ENCODE measurements around the gene CDH23.

CDH23 gene

DNA sequence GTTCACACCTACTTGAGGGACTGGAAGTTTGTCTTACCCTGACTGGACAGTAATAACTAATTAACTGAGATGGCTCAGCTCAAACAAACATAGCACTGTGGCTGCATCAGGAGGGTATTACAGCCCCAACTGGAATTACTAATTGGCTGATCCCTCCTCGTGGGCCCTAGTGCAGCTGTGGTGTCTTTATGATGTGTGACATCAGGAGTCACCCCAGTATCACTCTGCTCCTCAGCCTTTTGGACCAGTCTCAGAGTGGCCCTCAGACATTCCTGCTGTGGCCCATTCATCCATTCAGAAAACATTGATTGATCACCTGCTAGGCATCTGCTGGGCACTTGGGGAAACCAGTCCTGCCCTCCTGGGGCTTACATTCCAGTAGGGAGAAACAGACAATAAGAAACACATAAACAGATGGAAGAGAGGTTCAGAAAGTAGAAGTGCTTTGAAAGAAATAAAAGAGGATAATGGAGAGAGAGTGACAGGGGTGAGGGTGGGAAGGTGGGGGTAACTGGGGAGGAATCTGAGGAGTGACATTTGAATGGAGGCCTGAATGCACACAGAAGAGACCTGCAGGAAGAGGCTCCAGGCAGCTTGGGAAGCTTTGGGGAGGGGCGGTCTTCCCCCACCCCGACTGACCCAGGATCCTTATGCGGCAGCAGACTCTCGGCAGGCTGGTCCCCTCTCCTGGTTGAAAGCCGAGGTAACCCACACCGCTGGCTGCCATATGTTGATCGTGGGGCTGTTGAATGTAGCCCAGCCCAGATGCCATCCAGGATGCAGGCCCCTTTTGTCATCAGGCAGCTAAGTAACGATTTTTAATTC lies 209.7 kb downstream of the CDH23 start:
- DNase-seq (ENCODE audit: low read depth): no peak

DNA sequence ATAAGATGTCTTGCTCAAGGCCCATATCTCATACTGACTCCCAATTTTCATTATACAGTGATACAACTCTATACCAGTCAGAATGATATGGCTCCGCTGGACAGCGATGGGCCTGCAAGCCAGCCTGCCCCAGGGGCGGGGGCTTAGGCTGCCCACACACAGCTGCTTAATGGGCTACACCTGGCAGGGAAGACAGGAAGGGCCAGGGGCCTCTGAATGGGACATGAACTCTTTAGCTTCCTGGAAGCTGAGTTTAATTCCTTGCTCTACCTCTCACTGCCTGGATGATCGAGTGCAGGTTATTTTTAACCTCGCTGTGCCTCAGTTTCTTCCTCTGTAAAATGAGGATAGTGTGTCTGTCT lies 210.3 kb downstream of the CDH23 start:
- no peak for DNase-seq (ENCODE audit: low read depth)

DNA sequence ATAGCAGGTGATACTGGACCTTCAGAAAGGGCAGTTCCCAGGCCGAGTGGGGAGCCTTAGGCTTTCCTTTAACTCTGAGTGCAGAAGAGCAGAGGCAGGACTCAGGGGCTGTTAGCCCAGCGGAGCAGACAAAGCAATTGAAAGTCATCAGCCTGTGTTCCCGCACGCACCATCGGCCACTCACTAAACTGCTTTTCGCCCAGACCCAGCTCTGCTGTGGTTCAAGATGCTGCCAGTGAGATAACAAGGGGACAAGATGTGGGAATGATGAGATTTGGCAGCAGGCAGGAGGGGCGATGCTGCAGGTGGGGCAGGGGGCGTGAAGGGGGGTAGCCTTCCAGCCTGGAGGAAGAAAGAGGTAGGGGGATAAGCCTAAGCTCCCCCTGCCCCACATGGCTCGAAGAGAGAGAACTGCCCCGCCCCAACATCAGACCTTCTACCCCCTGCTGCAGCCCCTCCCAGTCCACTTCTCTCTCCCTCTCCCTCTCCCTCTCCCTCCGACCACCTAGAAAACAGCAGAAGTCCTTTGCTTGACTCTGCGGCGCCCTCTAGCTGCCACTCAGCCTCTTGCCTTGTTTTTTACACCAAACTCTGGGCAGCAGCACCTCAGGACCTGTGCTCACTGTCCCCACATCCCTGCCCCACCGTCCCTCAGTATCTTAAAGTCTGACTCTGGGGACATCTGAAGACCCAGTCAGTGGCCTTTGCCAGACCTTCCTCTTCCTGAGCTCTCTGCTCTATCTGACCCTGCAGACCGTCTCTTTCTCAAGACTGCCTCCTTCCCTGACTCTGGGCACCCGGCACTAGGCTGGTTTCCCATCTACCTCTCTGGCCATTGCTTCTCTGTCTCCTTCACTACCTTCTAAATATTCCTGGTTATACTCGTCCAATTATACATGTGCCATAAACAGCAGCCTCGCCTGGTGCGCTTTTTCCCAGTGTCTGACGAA lies 212.4 kb downstream of the CDH23 start:
- DNase-seq (ENCODE audit: low read depth): no peak

DNA sequence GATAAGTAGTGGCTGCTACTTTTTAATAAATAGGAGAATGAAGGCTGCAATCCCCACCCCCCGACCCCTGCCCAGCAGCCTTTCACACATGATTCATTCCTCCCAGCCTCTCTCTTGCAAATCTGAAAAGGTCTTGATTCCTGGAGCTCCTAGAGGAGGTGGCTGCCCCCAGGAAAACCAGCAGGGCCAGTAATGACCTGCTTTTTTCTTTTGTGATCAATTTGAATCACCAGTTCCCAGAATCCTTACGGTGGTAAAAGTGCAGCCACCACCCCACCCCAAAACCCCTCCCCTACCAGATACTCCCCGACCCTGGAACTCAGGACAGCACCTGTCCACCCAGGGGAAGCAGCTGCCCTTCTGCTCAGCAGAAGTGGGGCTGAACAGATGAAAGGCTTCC lies 213.9 kb downstream of the CDH23 start:
- no peak for DNase-seq (ENCODE audit: low read depth)

DNA sequence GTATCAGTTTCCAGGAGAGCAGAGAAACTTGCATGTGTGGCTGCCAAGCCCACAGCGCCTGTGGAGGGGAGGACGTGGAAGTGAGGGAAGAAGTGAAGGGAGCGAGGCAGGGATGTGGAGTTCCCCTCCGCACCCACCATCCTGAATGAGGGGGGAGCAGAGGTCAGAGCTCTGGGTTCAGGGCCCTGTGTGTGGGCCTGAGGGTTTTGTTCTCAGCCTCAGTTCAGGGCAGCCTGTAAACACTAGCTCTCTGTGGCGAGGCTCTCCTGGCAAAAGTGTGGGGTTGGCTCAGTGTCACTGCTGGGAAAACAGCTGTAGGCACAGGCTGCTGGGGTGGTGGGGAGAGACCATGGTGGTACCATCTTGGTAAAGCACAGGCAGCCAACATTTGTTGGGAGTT lies 214.4 kb downstream of the CDH23 start:
- DNase-seq (ENCODE audit: low read depth): no peak

DNA sequence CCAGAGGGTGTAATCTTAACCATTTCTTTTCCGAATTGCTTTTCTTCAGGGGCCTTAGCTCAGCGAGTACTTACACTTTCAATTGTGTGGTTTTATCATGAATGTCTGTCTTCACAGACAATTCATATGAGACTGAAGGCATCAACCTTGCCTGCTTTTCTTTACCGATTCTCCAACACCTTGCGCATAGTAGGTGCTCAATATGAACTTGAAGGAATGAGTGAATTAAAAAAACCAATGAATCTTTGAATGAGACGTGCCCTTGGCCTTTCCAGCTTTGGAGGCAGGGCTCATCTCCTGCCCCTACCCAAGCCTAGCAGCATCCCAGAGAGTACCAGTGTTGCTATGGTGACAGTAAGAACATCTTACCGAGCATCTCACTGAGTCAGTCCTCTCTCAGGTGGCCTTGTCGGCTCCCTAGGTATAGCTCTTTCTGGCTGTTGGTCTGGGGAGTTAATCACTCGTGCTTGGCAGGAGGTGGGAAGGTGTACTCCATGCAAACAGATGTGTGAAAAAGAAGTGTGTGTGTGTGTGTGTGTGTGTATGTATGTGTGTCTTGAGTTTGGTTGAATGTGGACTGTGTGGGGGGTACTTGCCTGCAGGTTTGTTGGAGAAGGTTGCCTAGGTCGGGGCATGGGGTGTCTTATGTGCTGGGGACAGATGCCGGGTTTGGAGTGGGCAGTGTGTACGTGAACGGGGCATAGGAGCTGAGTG lies 215.1 kb downstream of the CDH23 start:
- DNase-seq (ENCODE audit: low read depth): no peak

DNA sequence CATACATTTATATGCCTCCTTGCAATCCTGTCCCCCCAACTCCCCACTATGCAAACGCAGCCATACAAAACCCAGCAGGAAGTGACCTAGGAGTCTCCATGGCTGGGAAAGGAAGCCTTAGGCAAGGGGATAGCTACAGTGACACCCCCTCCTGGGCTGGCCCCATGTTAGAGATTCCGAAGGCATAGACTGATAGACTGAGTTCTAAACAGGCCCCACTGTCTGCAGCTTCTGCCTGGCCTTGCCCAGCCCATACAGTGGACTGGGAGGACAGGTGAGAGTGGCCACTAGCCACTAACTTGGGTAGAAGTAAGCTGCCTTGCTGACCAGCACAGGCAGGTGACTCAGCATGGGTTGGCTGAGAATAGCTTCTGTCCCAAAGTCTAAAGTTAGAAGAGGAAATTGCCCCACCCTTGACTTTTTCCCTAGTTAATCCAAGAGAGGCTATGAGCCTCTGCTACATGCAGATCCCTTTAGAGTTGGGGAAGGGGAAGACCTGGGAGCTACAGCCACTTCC lies 216.6 kb downstream of the CDH23 start:
- DNase-seq (ENCODE audit: low read depth): no peak

DNA sequence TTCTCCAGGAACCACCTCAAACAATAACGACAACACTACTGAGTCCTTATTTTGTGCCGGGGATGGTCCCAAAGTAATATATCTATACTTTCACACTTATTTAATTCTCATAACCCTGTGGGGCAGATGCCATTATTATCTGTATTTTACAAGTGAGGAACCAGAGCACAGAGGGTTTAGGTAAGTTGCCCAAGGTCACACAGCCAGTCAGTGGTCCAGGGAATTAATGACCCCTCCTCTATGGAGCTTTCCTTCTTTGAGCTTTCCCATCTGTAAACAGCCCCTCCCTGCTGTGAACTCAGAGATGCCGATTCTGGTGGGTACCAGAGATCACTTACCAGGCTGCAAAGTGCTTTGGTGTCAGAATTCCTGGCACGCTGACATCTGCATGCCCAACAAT lies 217.2 kb downstream of the CDH23 start:
- no peak for DNase-seq (ENCODE audit: low read depth)

DNA sequence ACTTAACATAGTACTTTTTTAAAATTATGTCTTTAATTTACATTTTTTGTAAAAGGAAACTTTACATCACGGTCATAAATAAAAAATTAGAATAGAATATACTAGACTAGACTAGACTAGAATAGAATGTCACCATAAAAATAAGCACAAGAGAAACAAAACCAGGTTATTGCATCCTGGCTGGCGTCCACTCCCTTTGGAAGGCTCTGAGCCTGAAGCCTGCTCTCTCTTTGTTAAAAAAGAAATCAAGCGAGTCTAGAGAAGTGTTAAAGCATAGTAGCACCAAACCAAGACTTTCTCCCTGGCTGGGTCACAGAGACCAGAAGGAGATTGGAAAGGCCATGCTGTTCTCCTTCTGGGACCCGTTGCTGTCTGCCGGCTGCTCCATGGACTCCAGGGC lies 218.2 kb downstream of the CDH23 start:
- no peak for DNase-seq (ENCODE audit: low read depth)

DNA sequence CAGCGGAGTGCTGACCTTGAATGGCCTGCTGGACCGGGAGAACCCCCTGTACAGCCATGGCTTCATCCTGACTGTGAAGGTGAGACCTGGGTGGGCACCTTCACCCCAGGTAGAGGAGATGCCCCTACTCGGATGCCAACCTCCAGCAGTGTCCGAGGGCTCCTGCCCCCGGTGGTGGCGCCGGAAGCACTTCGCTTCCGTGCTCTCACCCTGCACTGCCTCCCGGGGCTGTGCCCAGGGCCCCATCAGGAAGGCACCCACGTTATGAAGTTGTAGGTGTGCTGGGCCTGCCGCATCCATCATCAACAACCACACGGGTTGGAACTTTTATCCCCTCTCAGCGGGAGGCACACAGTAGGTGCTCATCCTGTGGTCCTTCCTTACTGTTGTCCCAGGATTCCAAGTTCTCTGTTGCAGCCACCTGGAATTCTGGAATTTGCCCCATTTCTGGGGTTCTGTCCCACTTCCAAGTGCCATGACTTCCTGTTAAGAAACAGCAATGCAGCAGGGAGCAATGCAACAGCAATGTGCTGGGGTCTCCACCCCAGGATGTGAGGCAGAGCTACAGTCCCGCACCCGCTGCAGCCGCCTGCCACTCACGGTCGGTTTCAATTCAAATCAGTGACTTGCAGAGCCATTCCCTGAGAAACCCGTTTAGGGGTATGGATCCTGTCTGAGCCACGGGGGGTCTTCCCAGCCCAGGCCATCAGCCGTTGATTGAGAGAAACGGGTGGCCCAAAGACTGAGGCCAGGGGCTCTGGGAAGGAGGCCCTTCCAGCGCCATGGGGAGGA lies 219.0 kb downstream of the CDH23 start:
- DNase-seq (ENCODE audit: low read depth): no peak

DNA sequence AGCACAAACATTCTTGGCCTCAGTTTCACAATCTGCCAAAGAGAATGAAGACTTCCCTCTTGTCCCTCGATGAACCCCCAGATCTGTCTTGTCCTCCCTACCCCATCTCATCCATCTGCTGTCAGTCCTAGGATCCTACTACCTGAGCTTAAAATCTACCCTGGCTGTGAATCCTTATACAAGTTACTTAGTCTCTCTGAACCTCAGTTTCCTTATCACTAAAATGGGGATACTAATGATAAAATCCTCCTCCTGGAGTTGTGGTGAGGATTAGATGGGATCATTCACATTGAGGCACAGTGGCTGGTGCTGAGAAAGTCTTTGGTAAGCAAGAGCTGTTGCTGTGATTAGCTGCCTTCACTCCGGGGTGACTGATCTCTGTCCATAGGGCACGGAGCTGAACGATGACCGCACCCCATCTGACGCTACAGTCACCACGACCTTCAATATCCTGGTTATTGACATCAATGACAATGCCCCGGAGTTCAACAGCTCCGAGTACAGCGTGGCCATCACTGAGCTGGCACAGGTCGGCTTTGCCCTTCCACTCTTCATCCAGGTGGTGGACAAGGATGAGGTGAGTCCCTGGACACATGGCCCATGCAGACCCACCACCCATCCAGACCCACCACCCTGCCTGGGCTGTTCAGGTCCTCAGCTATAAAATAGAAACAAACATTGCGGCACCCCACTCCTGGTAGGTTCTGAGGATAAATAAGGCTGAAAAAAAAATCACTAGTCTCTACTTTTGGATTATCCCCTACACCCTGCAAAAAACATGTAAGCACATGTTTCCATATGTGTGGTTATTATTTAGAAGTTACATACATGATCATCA lies 220.3 kb downstream of the CDH23 start:
- DNase-seq (ENCODE audit: low read depth): no peak

DNA sequence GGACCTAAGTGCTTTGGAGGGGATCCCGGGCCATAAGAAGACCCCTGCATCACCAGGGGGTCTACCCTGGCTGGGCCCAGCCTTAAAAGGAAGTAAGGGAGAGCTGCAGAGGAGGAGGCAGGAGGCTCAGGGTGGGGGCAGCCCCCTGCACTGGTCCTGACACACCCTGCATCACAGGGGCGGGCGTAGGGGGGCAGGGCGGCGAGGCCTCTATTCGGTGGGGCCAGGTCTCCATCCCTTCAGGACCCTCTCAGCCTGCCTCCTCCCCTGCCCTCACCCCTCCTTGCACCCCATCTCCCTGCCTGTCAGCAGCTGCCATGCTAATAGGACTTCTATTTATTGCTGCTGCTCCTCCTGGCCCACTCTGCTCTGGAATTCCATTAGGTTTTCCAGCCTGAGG lies 221.5 kb downstream of the CDH23 start:
- DNase-seq (ENCODE audit: low read depth): no peak

DNA sequence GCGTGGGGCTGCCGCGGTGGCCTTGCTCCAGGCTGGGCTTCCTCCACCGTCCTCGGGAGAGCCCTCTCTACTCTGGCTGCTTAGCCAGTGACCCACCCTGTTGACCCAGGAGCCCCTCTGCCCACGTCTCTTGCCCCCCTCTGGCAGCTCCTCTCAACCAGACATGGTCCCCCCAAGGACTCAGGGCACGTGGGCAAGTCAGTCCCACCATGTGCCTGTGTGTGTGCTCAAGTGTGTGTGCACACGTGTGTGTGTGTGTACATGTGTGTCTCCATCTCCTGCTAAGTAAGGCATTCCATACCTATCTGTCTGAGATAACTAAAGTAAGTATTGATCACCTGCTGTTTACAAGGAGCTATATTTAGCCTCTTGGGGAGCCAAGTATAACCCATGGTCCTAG lies 221.9 kb downstream of the CDH23 start:
- DNase-seq (ENCODE audit: low read depth): no peak

DNA sequence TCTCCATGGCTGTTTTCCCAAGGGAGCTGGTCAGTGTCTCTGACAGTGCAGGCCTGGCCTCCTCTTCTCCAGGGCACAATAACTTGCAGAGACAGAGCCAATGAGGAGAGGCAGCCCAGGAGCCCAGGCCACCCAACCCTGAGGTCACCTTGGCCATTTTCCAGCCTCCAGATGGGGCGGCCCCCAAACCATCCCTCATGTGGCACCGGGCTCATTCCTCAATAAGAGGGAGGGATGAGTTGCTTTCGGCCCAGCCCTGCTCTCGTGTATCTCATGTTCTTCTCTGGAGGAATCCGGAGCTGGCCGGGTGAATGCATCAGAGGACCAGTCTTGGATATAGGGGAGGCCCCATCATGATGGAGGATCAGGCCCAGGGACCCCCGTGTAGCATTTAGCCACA lies 223.9 kb downstream of the CDH23 start:
- no peak for DNase-seq (ENCODE audit: low read depth)

DNA sequence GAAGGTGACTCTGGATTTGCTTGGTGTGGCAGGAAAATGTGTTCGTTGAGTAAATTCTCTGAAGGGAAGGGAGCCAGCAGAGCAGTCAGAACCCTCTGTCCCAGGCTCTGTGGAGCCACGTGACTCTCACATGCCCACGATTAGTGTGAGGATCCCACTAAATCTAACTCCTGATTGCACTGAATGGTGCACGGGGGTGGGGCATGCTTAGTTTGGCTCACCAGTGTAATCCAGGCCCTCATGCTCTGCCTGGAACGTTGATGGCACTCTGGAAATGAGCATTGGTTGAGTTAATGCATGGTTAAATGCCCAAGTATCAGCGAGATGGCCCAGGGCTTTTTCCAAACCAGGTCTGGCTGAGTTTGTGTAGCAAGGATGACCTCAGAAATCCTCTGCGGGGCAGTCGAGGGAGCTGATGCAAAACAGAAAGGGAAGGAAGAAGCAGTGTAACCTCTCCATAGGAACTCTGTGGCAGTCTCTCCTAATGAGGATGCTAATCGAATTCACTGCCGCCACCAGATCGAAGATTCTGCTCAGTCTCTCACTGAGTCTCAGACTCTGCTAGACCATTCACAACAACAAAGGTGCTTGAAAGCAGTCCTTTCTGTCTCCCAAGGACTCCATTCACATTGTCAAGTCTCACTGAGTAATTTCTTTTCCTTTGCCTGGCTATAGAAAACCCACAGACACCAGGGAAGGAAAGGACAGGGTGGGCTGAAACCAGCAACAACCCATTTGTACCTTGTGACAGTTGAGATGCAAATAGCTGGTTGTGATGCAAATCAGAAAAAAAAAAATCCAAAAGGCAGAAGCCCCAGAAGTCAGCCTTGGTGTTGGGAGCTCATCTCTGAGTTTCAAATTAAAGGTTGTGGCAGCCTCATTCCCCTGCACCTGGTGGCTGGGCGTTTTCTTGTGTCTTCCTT lies 224.8 kb downstream of the CDH23 start:
- no peak for DNase-seq (ENCODE audit: low read depth)

DNA sequence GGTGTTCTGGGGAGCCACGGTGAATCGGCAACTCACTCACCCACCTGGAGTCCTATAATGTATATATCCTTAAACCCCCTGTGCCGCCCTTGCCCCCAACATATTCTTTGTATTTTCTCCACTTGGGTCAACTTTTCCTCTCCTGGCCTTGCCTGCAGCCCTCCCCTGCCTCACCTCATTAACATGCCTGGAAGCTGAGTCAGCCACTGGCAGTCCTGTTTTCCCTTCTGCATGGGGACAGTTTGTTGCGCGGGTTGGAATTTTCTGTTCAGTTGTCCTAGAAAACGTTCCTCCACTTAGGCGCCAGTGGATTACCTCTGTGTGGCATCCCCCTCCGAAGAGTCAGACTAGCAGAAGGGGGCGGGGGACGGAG lies 225.4 kb downstream of the CDH23 start:
- no peak for DNase-seq (ENCODE audit: low read depth)

DNA sequence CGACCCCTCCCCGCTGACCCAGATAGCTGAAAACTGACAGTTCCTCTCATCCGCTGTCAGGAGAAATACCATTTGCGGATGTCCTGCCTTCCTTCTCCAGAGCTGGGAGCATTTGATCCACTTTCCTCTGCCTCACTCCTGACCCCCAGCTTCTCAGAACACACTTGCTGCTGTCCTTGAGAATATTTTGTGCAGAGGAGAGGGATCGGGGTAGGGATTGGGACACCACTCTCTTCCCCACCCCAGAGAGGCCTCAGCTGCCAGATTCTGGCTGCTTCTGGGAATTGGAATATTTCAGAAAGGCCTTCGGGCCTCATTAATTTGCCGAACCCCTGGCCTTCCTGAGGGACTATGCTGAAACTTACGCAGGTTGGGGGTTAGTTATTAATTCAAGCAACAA lies 225.9 kb downstream of the CDH23 start:
- DNase-seq (ENCODE audit: low read depth): no peak

DNA sequence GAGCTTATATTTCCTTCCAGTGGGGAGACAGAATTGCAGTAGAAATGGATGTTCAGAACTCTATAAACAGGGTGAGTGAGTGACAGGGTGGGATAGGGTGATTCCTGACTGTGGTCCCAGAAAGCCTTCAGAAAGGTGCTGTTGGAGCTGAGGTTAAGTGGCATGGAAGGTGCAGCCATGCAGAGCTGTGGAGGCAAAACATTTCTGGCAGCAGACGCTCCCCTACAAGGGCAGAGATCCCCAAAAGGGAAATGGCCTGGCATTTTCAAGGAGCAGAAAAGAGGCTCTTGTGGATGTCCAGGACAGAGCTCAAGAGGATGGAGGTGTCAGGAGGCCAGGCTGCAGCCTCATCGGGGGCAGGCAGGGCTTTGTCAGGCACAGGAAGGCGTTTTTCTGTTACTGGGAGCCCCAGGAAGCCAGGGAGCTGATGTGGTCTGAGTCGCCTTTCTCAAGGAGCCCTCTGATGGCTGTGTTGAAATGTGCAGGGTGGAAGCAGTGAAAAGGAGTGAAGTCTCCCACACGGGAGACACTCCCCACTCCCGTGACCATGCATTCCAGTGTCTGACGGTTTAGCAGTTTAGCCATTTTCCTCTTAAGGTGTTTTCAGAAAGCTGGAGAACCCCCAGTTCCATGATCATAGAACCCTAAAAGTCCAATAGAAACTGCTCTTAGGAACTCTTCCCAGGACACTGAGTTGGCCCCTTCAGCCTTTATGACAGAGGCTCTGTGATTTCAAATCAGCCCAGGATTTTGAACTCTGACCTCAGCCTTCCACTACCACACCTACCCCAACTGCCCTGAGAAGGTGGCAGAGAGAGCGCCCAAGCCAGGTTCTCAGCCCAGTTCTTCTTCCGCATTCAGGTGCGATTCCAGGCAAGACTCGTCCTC lies 226.6 kb downstream of the CDH23 start:
- no peak for DNase-seq (ENCODE audit: low read depth)

DNA sequence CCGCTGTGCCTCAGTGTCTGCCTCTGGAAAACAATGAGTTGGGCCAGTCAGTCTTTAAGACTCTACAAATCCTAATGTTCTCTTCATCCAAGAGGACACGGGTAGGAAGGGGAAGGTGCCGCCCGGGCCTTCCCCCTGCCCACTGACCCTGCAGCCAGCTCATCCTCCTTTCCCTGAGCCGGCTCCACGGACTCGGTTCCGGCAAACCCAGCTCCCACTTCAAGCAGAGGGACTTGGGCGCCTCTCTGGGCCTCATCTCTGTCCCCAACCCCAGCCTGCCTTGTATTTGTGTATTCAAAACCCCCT lies 227.2 kb downstream of the CDH23 start:
- DNase-seq (ENCODE audit: low read depth): no peak
